HG02588 (cell line): ENCODE results near the gene THRB.

ENCODE experiments used
- ATAC-seq: cut with Tn5 transposase; IDR thresholded peaks from one replicate; pipeline ENCODE4 v1.9.1; 2021; ENCODE audit warnings: mild to moderate bottlenecking, moderate library complexity; ENCODE audit not compliant: unreplicated experiment

The THRB gene

GRCh38 chr3:24494618-24495325 lies at the start of gene THRB:
TSS of gene THRB (minus strand) at chr3:24494850.
- no peak for ATAC-seq

- no peak for ATAC-seq
Observed at GRCh38 chr3:24541935-24542334, 47.3 kb upstream of the THRB start.

DNA sequence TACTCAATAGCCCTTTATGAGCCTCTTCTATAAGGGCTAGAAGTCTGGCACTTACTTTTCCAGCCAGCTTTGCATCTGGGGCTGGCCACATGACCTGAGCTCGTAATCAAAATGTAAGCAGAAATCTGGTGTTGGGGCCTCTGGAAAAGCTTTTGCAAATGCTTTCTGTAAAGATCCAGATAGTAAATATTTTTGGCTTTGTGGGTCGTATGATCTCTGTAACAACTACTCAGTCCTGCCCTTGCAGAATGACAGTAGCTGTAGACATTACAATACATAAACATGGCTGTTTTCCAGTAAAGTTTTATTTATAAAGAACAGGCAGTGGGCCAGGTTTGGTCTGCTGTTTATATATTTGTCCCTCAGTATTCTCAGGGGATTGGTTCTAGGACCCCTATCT lies 46.2 kb upstream of the THRB start:
- ATAC-seq = no peak

DNA sequence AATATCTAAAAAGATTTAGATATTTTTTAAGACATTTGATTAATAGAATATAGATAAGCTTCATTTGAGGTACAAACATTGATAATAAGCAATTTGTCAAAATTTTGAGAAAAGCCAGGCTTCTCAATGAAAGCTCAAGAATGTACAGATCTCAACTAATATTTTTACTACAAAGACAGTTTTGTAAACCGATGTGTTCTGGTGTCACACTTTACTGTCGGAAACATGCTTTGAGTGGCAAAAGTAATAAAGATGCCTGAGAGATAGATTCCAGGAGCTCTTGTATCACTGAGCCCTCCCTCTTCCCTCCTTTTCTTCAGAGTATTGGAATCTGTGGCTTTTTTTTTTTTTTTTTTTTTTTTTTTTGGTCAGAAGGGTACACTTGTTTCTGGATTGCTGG lies 45.0 kb upstream of the THRB start:
- ATAC-seq = no peak

GRCh38 chr3:24538891-24539290 lies 44.2 kb upstream of the THRB start:
- no peak for ATAC-seq

DNA sequence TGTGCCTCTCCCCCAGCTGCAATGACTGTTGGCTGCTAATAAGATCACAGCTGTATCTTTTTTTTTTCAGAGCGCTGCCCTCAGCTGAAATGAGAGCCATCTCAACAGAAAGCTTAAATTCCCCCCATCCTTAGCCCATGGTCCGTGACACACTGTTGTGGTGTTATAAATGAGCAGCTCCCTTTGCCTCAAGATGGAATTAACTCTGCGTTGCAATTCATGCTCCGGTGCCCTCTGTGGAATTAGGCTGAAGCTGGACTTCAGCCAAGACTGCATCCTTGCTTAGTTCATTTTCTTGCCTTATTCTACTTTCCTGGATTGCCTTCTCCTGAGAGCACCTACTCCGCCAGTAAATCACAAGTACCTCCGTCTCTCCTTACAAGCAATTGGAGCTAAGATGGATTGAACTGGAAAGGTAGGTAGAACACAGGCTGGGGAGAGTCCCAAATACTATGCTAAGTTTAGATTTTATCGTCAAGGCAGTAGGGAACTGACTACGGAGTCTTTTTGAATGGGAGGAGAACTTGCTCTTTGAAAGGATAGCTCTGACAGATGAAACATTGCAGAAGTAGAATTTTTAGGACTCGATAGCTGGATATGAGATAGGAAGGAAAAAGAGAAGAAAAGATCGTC lies 39.0 kb upstream of the THRB start:
- ATAC-seq = no peak

- no peak for ATAC-seq
Observed at GRCh38 chr3:24530471-24530870, 35.8 kb upstream of the THRB start.

DNA sequence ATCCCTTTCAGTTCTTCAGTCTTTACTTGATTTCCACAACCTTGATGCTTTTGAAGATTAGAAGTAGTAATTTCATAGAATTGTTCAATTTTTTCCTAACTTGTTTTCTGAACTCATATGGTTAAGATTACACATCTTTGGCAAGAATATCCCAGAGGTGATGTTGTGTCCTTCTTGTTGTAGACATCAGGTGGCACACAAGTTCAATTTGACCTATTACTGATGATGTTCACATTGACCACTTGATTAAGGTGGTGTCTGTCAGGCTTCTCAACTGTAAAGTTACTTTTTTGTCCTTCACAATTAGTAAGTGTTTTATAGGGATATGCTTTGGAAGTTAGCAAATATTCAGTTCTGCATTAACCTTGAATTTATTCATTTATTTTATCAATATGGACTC lies 34.6 kb upstream of the THRB start:
- no peak for ATAC-seq

DNA sequence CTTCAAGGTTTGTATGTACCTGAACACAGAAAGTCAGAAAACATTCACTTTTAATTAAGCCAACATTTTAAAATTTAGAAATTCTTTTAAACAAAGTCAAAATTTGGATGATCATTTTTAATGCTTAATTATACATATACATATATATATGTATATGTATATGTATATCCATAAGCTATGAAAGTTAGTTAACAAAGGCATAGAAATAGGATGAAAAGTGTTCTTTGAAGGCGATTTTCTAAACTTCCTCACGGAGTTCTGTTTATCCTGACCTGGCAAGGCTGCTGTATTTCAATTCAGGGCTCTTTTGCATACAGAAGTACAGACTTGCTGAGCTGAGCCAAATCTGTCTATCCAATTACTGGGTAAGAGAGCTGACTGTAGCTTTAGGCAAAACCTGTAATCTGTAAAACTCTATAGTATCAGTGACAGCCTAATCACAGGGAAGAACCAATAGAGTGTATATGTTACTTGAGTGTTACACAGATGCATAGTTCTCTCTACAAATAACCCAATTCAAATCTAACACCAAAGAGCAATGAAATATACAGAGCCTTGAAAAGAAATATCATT lies 32.1 kb upstream of the THRB start:
- no peak for ATAC-seq

DNA sequence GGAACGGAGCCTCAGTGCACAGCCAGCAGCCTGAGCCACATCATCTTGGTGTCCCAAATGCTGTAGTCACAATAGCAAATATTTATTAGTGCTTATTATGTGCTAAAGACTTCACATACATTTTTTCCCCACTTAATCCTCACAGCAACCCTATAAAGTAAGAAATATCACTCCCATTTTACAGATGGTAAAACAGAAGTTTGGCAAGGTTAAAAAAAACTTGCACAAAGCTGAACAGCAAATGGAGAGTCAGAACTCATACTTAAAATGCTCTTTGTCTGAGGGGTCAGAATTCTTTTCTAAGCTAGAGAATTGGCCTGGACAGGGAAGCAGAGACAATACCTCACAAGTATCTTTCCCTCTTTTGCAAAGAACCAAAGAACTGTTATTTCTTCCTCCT lies 30.9 kb upstream of the THRB start:
- ATAC-seq = no peak

- ATAC-seq = no peak
Observed at GRCh38 chr3:24525022-24525421, 30.4 kb upstream of the THRB start.

GRCh38 chr3:24523988-24524727 lies 29.5 kb upstream of the THRB start:
- ATAC-seq = no peak

DNA sequence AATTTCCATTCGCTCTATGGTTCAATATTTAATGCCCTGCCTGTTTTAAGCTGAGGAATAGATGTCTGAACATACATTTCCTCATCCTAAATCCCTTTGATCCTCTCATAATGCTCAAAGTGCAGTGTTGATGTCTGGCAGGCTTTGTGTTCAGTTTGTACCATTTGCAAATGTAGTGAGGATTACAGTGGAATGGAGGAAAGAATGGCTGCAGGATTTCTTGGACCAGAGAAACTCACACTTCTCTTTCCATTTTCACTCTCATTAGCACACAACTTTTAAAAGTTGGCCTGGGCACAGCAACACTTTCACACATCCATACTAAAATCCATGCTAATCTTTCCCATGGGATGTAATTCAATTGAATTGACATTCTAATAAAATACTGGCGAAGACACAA lies 28.6 kb upstream of the THRB start:
- no peak for ATAC-seq

DNA sequence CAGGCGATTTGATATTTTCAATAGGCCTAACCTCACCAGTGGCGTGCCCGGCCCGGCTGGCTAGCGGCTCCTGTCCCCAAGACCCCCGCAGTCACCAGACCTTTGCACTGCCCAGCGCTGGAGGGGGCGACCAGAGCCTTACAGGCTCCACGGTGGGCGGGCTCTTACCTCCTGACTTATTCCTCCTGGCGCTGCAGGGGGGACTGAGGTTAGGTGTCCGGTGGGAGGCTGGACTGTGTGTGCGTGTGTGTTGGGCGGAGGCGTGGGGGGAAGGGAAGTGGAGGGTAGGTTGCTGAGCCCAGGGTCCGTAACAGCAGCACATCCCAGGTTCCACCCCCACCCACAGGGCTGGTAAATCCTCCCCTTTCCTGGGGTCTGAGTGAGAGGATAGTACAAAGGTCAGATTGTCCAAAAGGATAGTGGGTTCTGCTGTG lies 27.5 kb upstream of the THRB start:
- no peak for ATAC-seq

DNA sequence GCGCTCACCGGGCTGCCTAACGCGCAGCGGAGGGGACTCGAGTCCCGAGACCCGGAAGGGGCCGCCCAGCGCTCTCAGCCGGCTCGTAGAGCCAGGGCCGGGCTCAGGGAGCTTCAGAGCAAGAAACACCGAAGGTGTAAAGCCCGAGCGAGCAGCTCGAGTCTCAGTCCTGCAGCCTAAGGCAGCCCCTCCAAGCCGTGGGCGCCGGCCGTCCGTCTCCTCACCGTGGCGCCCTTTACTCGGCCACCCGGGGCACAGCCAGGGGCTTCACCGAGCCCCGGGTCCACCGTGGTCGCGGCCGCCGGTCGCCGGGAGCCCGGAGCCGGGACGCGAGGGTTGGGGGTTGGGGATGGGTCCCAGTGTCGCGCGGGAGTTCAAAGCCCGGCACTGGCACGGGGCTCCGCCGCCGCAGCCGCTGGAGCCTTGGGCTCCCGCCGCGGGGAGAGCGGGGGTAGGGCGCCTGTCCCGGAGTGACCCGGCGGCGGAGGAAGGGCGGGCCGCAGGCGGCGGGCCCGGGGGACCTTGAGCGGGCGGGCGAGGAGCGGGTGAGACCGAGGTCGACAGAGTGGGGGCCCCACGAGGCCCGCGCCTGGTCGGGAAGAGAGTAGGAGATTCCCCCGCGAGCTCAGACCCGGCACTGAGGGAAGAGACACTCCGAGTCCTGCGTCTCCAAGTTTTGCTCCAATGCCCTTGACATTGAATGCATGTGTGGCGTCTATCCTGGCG lies 26.9 kb upstream of the THRB start:
- ATAC-seq = no peak

DNA sequence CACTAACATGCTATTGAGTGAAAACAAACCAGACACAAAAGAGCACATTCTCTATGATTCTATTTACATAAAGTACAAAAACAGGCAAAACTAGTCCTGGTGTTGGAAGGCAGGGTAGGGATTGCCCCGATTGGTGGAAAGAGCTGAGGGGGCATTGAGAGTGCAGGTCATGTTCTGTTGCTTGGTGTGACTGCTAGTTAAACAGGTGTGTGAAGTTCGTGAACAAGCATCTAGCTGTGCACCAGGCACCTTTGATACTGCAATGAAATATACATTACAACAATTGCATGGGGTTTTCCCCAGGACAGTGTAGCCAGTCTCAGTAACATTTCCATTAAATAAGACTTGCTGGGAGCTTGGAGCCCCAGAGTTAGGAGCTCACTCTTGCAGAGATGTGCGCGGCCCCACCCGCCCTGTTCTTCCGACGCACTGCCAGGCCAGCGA lies 26.3 kb upstream of the THRB start:
- ATAC-seq = no peak

DNA sequence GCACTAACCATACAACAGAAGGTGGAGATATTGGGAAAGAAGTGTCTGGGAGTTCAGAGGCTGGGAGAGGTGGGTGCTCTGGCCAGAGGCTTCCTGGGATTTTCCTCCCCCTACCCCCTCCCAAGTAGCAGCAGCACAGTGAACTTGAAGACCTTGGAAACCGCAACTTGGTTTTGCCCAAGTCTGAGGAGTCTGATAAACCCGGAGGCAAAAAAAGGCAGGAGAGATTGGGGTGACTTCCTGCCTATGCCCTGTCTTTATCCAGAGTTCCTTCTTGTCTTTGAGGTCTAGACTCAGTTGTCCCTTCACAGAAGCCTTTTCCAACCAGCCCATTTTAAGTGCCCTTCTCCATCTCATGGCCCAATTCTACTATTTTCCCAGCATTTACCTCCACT lies 25.4 kb upstream of the THRB start:
- ATAC-seq = no peak

- ATAC-seq = peak; percentile 65
Observed at GRCh38 chr3:24519368-24520100, 24.9 kb upstream of the THRB start.

DNA sequence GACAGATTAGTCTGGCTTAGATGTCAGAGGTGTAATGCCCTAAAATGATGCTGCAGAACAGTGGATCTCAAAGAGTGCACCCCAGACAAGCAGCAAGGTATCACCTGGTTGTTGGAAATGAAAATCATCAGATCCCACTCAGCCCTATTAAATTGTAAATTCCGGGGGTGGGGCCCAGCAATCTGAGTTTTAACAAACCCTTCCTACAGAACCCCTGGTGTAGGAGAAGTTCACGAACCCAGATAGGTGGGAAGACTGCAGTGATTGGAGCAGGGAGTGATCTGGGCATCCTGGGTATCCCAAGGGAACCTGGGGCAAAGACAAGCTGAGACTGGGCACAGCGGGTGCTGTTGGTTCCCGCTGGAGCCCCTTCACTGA lies 24.3 kb upstream of the THRB start:
- no peak for ATAC-seq

DNA sequence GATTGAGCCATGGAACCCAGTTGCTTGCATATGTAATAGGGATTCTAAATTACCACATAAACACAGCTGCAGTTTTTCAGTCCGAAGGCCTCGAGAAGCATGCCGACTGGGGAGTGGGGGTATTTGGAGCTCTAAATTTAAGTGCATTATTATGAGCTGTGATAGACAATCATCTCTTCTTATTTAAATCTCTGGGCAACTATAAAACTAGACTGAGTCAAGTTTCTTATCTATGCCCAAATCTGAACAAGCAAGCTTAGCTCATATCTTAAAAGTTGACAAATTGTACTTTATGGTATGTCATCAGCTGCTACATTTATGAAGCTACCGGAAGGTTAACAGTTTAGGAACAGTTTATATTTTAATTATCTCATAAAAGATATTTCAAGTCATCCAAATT lies 19.5 kb upstream of the THRB start:
- no peak for ATAC-seq
